TTC549 (cell line): ENCODE measurements around the gene PSMG4.

ENCODE experiments used
- FAIRE-seq: peaks from 2 replicates; lab custom pipeline; 2012; peaks lifted over from hg19 to GRCh38; lab: Jason Lieb, UNC

The PSMG4 gene

DNA sequence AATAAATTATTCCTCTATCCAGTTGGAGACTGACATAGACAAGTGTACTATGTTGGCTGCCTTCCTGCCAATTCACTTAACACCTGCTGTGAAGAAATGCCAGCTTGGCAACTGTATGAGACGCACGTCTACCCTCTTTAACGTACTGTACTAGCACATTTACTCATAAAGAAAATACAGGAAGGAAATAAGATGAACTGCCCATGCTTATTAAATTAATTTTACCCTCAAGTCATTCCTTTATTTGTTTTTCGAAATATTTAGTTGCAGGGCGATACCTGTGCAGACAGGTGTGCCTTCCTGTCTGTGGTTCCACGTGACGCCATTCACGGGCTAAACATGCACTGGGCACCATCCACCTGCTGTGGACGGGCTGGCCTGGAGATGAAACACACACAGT is 52.0 kb downstream of the PSMG4 start:
- FAIRE-seq, result no peak

DNA sequence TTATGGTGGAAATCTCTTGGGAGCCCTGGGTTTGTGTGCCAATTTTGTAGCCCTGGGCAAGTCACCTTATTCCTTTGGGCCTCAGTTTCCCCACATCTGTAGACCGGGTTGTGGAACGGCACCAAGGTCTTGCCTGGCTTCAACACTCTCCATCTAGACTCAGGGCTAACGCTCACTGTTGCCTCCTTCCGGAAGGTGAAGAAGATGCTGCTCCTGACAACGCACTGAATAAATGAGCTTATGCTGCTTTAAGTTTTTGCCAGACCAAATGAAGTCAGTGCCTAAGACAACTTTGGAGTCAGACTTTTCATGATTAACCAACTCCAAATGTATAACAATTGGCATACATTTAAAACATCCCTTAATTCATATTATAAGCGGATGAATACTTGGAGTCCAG is 53.1 kb downstream of the PSMG4 start:
- no peak for FAIRE-seq

GRCh38 chr6:3312604-3313231 is 54.0 kb downstream of the PSMG4 start:
- FAIRE-seq, result no peak

GRCh38 chr6:3314176-3314575 is 55.4 kb downstream of the PSMG4 start:
- FAIRE-seq, result no peak

DNA sequence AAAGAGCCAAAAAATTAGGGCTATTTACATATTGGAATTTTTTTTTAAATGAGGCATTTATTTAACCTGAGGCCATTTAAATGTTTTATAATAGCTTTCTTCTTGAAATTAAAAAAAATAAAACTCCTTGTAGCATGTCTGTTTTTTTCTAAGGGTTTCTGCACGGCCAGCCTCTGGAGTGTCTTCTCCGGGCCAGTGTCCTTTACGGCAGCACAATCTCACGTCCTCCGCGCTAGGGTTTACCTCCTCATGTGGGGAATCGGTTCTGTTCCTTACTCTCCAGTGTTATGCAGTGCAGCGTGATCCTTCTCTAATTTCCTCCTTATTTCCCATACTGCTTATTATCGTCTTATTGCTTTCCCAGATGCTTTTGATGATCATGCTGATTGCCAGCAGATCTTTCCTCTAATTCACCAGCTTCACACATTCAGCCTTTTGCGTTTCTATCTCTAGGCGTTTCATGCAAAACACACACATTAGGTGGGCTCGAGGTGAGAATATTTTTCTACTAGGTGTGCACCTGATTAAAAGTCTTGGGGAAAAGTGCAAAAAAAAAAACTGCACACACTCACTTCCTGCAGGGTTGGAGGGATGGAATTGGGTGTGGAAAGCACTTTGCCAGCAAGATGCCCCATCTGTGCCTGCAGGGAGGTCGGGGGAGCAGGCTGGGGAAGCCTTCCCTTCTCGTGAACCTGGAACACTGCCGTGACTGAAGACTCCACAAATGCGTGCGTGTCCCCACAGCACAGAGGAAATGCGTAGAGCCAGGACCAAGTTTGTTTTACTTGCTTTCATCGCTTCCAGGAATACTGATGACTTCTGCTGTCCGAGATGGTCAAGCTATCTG is 56.1 kb downstream of the PSMG4 start:
- no peak for FAIRE-seq

DNA sequence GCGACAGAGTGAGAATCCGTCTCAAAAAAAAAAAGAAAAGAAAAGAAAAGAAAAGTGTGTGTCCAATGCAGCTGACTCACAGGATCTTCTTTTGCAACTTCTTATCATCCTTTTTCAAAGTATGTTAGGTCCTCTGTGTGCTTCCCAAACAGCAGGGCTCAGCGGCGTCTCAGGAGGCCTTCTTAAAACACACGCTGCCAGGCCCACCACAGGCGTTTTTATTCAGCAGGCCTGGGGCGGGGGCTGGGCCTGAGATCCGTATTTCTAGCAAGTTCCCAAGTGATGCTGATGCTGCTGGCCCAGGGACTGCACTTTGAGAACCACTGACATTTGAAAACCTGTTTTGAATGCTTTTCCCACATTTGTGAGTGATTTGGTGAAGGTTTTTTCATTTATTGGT is 57.1 kb downstream of the PSMG4 start:
- no peak for FAIRE-seq

DNA sequence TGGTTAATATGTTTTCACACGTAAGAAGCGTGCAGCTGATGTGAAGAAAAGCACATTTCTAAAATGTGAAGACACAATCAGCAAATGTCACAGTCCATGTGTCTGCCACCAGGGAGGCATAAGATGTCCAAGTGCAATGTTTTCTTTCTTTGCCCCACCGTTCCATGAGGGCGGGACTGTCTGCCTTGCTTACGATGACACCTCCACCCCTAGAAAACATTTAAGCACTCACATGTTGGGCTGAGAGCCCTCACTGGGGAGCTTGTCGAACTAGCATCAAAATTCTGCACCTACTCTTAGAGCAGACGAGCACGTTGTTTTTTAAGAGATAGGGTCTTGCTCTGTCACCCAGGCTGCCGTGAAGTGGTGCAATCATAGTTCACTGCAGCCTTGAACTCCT is 57.6 kb downstream of the PSMG4 start:
- no peak for FAIRE-seq

DNA sequence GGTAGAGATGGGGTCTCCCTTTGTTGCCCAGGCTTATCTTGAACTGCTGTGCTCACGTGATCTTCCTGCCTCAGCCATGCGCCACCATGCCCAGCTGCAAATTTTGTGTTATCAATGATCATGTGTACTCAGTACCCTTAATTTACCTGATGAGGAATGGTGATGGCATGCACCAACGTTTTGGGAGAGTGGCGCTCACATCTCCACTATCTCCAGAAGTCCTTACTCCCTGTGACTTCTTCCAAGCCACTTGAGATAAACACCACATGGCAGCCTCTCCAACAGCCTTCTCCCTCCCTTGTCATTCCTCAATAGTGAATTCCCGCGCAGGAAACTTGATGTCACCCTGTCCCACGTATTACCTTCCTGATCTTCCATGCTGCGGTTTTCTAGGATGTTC is 58.1 kb downstream of the PSMG4 start:
- no peak for FAIRE-seq
